ENCODE measurements around the gene ZNF576.
"Not testable (repeated sequence)": the region's sequence is repeated elsewhere in the genome, so short reads cannot be mapped to it uniquely, and the experiment has no call there.

The ZNF576 gene

GRCh38 chr19:43575156-43575950 is 21.0 kb upstream of the ZNF576 start, which contains the start of the genes PINLYP and XRCC1:
PINLYP (plus strand) TSS chr19:43575801; CDS start chr19:43577192, 1,391 bp downstream.
XRCC1 (minus strand) TSS chr19:43575527; CDS start chr19:43575458, 69 bp downstream.
- DNase-seq (ENCODE audit: low read depth) = peak; percentile 89

DNA sequence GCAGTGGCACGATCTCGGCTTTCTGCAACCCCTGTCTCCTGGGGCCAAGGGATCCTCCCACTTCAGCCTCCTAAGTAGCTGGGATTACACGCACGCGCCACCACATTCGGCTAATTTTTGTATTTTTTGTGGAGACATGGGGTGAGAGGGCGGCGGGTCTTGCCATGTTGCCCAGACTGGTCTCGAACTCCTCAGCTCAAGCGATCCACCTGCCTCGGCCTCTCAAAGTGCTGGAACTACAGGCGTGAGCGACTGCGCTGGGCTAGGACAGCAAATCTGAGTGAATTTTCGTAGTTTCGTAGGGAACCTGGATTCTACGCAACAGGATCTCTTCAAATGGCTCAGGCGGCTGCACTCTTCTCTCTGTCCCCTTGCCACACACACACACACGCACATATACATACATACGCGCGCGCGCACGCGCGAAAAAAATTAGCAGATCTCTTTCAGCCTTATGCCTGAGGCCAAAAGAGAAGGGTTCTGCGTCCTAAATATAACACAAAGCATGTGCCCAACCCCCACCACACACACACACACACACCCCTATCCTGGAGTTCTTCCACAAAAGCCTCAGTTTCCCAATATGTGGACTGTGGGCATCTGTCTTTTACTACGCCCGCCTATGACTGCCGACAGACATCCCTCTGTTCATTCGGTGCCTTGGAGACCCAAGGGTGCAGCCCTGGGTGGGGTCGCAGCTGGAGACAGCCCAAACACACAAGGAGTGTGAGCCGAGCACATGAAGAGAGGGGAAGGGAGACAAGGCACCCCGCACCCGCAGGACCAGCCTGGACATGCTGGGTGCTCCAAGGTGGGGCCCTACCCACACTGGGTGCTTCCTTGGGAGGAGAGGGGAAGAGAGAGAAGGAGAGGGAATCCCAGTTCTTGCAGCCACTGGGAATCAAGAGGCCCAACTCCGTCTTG is 20.2 kb upstream of the ZNF576 start:
- no peak for DNase-seq (ENCODE audit: low read depth)

DNA sequence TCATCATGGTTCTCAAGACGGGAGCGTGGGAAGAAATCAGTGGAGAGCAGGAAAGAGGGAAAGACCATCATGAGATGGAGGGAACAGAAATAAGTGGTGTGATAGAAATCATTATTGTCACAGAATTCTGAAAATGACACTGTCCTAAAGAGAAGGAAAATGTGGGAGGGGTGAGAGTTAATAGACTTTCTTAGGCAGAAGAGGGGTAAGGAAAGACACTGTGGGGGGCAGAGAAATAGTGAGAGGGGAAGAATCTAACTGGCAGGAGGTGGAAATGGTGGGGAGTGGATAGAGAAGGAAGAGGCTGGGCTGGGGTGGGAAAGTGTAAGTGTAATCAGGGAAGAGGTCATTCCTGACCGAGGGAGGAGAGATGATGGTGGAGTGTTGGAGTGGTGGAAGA is 17.6 kb upstream of the ZNF576 start:
- DNase-seq (ENCODE audit: low read depth) = no peak

GRCh38 chr19:43581467-43581866 is 14.9 kb upstream of the ZNF576 start:
- DNase-seq (ENCODE audit: low read depth) = no peak

DNA sequence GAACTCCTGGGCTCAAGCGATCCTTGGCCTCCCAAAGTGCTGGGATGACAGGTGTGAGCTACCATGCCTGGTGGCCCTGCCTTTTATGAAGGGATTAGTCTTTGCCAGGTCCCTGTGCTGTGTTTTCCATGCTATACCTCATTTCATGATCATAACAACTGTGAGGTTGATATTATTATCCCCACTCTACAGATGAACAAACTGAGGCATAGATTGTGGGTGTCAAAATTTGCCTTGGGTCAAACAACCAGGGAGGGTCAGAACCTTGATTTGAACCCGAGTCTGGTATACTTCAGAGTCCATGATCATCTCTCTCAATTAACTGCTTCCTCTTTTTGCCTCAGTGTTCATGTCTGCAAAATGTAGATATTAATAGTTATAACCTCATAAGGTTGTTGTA is 13.9 kb upstream of the ZNF576 start:
- no peak for DNase-seq (ENCODE audit: low read depth)

GRCh38 chr19:43584484-43584883 is 11.9 kb upstream of the ZNF576 start:
- DNase-seq (ENCODE audit: low read depth) = no peak

DNA sequence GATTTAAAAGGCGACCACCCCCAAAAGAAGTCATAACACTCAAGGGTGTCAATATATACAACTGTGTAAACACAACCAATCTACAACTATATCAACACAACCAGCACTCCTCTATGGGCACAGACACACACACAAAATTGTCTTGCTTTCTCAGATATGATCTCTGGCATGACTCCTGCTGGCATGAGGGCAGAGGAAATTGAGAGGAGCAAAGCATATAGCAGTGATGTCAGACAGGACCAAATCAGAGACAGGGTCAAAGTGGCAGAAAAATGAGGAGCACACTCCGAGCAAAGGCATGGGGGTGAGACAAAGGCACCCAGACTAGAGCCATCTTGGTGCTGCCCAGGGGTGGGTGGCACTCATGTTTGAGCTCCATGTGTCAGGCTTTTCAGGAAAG is 10.0 kb upstream of the ZNF576 start:
- DNase-seq (ENCODE audit: low read depth) = no peak

DNA sequence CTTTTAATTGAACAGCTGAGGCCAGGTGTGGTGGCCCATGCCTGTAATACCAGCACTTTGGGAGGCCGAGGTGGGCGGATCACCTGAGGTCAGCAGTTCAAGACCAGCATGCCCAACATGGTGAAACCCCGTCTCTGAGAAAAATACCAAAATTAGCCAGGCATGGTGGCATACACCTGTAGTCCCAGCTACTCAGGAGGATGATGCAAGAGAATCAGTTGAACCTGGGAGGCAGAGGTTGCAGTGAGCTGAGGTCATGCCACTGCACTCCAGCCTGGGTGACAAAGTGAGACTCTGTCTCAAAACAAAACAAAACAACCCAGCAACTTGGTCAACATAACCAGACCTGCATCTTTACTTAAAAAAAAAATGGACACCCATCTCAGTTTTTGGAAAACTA is 9.4 kb upstream of the ZNF576 start:
- not testable (repeated sequence) for DNase-seq (ENCODE audit: low read depth)

- DNase-seq (ENCODE audit: low read depth) = no peak
Measured at GRCh38 chr19:43589277-43589676, 7.1 kb upstream of the ZNF576 start.

DNA sequence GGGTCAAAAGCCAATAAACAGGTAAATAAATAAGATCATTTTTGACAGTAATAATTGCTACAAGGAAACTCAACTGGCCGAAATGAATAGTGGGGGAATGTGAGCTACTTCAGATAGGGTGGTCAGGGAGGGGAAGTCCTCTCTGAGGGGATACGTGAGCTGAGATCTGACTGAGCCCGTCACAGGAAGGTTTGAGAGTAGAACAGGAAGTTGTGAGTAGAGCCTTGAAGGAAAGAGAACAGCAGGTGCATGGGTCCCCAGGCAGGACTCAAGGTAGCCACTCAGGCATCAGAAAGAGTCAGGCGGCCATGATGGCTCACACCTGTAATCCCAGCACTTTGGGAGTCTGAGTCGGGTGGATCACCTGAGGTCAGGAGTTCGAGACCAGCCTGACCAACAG is 6.7 kb upstream of the ZNF576 start:
- no peak for DNase-seq (ENCODE audit: low read depth)

DNA sequence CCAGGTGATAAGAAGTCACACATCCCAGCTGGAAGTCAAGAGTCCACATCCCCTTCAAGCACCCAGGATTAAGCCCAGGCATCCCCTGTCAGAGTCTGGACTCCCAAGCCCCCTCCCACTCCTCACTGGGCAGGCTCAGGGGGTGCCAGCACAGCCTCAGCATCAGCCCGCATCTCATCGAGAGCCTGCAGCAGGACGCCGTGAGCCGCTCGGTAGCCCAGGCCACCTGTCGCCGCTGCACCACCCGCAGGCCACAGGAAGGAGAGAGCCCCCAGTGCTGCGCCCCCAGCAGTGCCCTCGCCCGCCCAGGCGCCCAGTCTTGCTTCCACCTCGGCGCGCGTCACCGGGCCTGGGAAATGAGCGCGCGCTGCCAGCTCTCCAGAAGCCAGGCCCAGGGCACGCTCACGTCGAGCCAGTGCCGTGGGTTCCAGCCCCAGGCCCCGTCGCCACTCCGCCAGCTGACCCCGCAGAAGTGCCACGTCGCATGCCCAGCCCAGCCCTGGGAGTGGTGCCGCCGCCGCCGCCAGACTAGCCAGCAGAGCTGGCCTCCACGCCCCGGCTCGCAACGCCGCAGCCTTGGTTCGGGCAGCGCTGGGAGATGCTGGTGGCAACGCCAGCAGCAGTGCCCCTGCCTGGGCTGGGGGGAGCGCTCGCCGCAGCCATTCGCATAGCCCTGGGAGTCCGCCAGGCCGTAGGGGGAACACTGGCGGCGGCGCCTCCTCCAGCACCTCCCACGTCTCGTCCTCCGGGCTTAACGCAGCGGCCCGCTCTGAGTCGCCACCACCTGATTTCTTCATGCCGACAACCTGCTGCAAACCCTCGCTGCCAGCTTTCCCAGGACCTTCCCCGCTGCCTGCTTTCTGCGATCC is 4.3 kb upstream of the ZNF576 start:
- no peak for DNase-seq (ENCODE audit: low read depth)

GRCh38 chr19:43592800-43593350 is 3.5 kb upstream of the ZNF576 start:
- DNase-seq (ENCODE audit: low read depth) = no peak

DNA sequence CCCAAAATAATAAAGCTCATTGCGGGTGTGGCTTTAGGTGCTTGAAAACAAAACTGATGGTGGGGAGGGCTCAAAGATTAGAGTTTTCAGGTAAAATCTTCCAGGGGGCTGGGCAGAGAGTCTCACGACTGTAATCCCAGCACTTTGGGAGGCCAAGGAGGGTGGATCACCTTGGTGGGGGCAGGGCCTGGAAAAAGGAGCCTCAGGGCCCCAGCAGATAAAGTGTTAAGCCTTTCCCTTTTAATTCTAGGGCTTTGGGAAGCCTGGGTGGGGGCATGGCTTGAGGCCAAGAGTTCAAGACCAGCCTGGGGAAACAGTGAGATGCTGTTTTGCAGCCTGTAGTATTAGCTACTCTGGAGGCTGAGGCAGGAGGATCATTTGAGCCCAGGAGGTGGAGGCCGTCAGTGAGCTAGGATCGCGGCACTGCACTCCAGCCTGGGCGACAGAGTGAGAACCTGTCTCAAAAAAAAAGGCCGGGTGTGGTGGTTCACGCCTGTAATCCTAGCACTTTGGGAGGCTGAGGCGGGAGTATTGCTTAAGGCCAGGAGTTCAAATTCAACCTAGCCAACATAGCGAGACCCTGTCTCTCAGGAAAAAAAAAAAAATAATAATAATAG is 2.2 kb upstream of the ZNF576 start:
- DNase-seq (ENCODE audit: low read depth) = no peak

- peak; percentile 29 for DNase-seq (ENCODE audit: low read depth)
Measured at GRCh38 chr19:43594710-43595604, 1.4 kb upstream of the ZNF576 start.

GRCh38 chr19:43595605-43595998 is 793 bp upstream of the ZNF576 start:
- DNase-seq (ENCODE audit: low read depth) = no peak

GRCh38 chr19:43596842-43597461 is 557 bp downstream of the ZNF576 start:
- no peak for DNase-seq (ENCODE audit: low read depth)

DNA sequence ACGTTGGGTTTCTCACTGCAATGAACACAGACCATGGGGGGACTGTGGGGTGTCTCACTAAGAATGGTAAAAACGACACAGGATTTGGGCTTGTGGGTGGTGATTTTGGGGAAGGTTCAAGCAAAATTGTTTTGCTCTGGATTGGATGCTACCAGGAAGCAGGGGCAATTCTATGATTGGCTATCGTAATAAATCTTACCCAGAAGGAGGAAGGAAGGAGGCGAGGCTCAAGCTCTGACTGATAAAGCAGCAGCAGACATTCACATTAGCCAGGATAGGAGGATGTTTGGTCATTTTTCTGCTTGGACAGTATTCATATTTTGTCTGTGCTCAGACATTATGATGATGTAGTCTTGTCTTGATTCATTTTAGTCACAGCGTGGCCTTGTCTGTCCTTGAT is 1.5 kb downstream of the ZNF576 start:
- no peak for DNase-seq (ENCODE audit: low read depth)

DNA sequence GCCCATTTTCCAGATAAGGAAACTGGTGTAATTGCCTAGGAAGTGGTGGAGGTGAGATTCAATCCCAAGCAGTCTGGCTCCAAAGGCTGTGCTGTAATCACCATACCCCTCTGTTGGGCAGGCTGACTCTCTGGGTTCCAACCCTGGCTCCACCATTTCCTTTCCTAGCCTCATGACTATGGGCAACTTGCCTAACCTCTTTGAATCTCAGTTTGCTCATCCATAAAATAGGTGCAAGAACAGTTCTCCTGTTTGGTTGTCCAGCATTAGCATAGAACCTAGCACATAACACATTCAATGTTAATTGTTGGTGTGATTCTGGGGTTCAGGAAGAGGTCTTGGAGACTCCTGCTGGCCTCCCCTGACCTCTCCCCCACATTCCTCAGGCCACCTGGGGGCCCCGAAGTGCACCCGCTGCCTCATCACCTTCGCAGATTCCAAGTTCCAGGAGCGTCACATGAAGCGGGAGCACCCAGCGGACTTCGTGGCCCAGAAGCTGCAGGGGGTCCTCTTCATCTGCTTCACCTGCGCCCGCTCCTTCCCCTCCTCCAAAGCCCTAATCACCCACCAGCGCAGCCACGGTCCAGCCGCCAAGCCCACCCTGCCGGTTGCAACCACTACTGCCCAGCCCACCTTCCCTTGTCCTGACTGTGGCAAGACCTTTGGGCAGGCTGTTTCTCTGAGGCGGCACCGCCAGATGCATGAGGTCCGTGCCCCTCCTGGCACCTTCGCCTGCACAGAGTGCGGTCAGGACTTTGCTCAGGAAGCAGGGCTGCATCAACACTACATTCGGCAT is 2.2 kb downstream of the ZNF576 start:
- DNase-seq (ENCODE audit: low read depth) = no peak
